K562 (cell line): Measurements from ENCODE around the gene PPY. TPM values are rescaled to one million over a fixed set of nuclear protein-coding genes. Genes with fewer than 3 reads are reported as not detected.

Experiments used
- ADNP ChIP-seq: fragments of 200-800 bp; sonication (Bioruptor generic); IDR thresholded peaks from 2 replicates; pipeline ENCODE4 v1.6.1; 2016; ENCODE audit warnings: missing genetic modification characterization, missing compliant biosample characterization
- ARHGAP35 ChIP-seq: fragments of 450-650 bp; IDR thresholded peaks from 2 replicates; pipeline ENCODE4 v1.6.1; 2018; ENCODE audit not compliant: partially characterized antibody
- ATF1 ChIP-seq, 2 experiments: fragments of 450-650 bp in 1 of 2; IDR thresholded peaks; 2 replicates each; pipeline ENCODE4 v1.6.1; 2016; ENCODE audit warnings: missing compliant biosample characterization in 1 of 2, missing genetic modification characterization in 1 of 2
- CBX3 ChIP-seq, 2 experiments: IDR thresholded peaks; 1 replicate in 1 of 2; 2 replicates in 1 of 2; pipeline ENCODE4 v1.6.1; 2012; ENCODE audit warnings: inconsistent platforms in 2 of 2, low read length in 2 of 2, borderline replicate concordance in 1 of 2, control low read depth in 1 of 2
- CHD7 ChIP-seq: fragments of 200-600 bp; sonication (generic); IDR thresholded peaks from one replicate; pipeline ENCODE4 v1.6.1; 2012; ENCODE audit warnings: mild to moderate bottlenecking, low read depth, low read length, inconsistent platforms
- DPF2 ChIP-seq: fragments of 450-650 bp; IDR thresholded peaks from 2 replicates; pipeline ENCODE4 v1.6.1; 2016
- EP300 ChIP-seq: IDR thresholded peaks from 2 replicates; pipeline ENCODE4 v1.6.1; 2012; ENCODE audit warnings: low read length, improper control_type of control experiment
- HMG20B ChIP-seq: fragments of 250-450 bp; sonication (Bioruptor Pico); IDR thresholded peaks from 2 replicates; pipeline ENCODE4 v1.5.0; 2021; ENCODE audit warnings: mild to moderate bottlenecking
- MTA2 ChIP-seq: fragments of 450-650 bp; IDR thresholded peaks from 2 replicates; pipeline ENCODE4 v1.6.1; 2016; ENCODE audit warnings: low read depth
- MYNN ChIP-seq, 2 experiments: sonication (generic); formaldehyde crosslinking in 1 of 2; IDR thresholded peaks; 2 replicates each; pipeline versions ENCODE4 v1.5.0 to v1.6.1; 2016 to 2020; ENCODE audit warnings: antibody characterized with exemption in 1 of 2, missing genetic modification reagents in 1 of 2
- THRAP3 ChIP-seq: fragments of 450-650 bp; IDR thresholded peaks from 2 replicates; pipeline ENCODE4 v1.6.1; 2016; ENCODE audit warnings: mild to moderate bottlenecking, inconsistent platforms, borderline replicate concordance
- polyA plus RNA-seq, 8 experiments: library from polyadenylated mRNA; depleted of rRNA in 4 of 8; stranded (reverse) in 5 of 8; unstranded in 3 of 8; fragments of >200 nt; fragmentation: Nextera tagmentation in 2 of 8; fragmentation: Illumina TruSeq in 1 of 8; extraction: Ambion mirVana in 2 of 8; extraction: Trizol in 1 of 8; gene quantifications; 2 replicates each; pipeline versions ENCODE4 v1.2.1 to v1.2.3, GENCODE V29; 2011 to 2014; ENCODE audit warnings: inconsistent platforms in 1 of 8, missing spikeins in 1 of 8
- total RNA-seq, 7 experiments: library from RNA; depleted of rRNA in 6 of 7; stranded (reverse); fragments of >200 nt in 6 of 7; fragmentation: Illumina TruSeq in 2 of 7; extraction: Trizol in 2 of 7; gene quantifications; 2 replicates each; pipeline versions ENCODE4 v1.2.1 to v1.2.3, GENCODE V29; 2011 to 2021; ENCODE audit warnings: low replicate concordance in 1 of 7
- TF ChIP-seq, protein P1 (sequence below): sonication (generic); formaldehyde crosslinking; IDR thresholded peaks from 2 replicates; pipeline ENCODE4 v1.8.0; 2023; ENCODE audit warnings: mild to moderate bottlenecking, missing genetic modification reagents

The PPY gene
- total and polyA plus RNA-seq, 9 of the 15 experiments (the other 6 are each of a cell fraction or from before 2014, with no cell fraction given) = not detected

DNA sequence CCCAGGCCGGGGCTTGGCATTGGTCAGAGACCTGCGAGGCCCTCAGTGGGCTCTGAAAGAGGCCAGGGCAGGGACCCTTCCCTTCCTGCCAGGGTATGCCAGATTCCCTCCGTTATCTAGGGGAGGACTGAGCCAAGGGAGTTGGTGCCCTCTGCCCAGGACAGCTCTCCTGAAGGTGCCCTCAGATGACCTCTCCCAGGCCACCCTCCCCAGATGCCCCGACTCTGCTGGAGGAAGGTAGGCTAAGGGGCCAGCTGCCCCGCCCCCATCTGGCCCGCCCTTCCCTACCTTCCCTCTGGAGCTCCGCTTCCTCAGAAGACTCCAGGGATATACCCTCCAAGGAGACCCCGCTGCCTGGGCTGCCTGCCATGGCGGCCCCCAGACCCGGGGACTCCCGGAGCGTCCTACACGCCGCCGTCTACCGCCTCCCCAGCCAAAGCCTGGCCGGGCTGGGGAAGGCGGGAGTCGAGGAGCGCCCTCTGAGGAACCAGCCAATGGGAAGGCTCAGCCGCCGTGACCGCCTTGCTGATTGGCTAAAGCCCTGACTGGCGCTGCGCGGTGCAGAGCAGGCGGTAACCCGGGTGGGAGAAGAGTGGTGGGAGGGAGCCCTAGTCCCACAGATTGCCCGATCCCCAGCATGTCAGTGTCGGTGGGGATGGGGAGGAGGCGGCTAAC is 42.0 kb downstream of the PPY start (continued):
- TF ChIP-seq CHD7 (no peak), MYNN (IDR thresholded peaks at IDR 0.05) (no peak), MYNN (CRISPR knock-in tag; IDR thresholded peaks at IDR 0.05) (no peak), DPF2 (no peak), MTA2 (no peak), ADNP (tag) (no peak), ARHGAP35 (no peak), CBX3 (IDR thresholded peaks at IDR 0.05; ENCODE audit: borderline replicate concordance in 1 of 2, low read length in 2 of 2) (peak in 1 of 2 experiments; percentile 47; a peak in 1 of 3 replicates), ATF1 (CRISPR knock-in tag; IDR thresholded peaks at IDR 0.05) (no peak), ATF1 (tag; IDR thresholded peaks at IDR 0.05) (peak; percentile 31; the same call in 1 of the 2 replicates), HMG20B (no peak), EP300 (no peak), THRAP3 (no peak)
- TF ChIP-seq, protein P1, sequence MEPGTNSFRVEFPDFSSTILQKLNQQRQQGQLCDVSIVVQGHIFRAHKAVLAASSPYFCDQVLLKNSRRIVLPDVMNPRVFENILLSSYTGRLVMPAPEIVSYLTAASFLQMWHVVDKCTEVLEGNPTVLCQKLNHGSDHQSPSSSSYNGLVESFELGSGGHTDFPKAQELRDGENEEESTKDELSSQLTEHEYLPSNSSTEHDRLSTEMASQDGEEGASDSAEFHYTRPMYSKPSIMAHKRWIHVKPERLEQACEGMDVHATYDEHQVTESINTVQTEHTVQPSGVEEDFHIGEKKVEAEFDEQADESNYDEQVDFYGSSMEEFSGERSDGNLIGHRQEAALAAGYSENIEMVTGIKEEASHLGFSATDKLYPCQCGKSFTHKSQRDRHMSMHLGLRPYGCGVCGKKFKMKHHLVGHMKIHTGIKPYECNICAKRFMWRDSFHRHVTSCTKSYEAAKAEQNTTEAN (CRISPR knock-in tag) = no peak
